Globus pallidus (tissue), 1 donor: ENCODE measurements around the gene ATP7B.
"Not testable (repeated sequence)": the region's sequence is repeated elsewhere in the genome, so short reads cannot be mapped to it uniquely, and the experiment has no call there.

Experiments
- DNase-seq: peaks from one replicate; pipeline ENCODE4 v3.0.0-alpha.2; 2015; ENCODE audit warnings: low spot score

ATP7B gene

DNA sequence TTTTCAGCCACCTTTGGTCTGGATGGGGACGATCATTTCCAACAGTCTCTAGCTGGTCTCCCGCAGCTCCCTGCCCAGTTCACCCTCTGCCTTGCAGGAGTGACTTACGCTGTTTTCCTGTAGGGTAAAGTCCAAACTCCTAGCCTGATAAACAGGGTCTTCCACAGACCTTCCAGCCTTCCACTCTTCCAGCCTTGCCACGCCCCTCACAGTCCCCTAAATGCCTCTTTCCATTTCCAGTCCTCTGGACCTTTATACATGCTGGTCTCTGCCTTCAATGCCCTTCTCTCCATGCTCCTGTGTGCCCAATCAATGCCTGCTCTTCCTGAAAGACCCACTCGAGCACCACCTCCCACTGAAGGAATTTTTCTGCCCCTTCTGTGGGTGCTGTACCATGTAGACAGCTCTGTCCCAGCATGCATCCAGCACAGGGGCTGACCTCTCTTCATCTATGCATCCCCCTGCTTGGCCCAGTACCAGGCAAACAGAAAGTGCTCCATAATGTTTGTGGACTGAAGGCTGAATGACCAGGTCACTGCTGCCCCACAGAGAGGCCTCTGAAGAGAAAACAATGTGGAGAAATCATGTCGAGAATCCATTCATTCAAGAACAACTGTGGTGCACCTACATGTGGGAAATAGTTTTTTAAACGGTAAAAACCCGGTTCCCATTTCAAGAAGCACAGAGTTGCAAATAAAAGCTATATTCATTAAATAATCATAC lies 4.6 kb downstream of the ATP7B start:
- DNase-seq, result no peak

DNA sequence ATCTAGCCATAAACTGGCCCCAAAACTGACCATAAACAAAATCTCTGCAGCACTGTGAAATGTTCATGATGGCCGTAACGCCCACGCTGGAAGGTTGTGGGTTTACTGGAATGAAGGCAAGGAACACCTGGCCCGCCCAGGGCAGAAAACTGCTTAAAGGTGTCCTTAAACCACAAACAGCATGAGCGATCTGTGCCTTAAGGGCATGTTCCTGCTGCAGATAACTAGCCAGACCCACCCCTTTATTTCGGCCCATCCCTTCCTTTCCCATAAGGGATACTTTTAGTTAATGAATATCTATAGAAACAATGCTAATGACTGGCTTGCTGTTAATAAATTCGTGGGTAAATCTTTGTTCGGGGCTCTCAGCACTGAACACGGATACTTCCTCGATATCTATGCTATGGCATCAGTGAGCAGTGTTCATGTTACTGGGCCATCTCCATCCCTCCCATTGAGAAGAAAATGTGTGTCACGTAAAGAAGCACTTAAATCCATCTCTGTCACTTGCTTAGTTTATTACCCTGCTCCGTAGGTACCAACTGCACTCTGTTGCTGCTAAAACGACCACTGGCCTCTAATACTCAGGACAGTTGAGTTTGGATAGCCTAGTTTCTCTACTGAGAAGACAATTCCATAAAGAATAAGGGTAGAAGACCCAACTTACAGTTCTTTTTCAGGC lies 5.3 kb downstream of the ATP7B start:
- DNase-seq, result no peak

DNA sequence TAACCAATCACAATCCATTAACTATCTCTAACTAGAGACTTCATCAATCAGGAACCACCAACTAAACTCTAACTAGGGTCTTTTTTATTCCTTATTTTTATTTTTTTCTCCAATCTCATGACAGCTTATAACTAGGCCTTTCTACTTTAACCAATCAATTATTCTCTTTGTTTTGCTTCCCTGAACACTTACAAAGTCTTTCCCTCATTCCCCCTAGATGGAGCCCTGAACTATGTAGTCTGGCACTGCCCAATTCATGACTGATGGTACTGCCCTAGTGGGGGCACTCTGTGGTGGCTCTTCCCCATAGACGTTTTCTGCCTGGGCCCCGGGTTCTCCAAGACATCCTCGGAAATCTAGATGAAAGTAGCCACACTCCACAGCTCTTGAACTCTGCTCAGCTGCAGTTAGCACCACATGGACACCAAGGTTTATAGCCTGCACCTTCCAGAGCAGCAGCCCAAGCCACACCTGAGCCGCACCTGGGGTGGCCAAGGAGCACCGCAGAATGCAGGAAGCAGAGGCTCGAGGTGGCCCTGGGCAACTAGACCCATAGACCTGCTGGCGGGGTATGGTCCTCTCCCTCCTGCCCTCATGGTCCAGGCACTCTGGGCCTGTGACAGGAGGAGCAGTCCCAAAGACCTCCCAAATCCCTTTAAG lies 6.6 kb downstream of the ATP7B start:
- peak; percentile 50 for DNase-seq

GRCh38 chr13:52003541-52003940 lies 7.7 kb downstream of the ATP7B start:
- DNase-seq, result no peak

DNA sequence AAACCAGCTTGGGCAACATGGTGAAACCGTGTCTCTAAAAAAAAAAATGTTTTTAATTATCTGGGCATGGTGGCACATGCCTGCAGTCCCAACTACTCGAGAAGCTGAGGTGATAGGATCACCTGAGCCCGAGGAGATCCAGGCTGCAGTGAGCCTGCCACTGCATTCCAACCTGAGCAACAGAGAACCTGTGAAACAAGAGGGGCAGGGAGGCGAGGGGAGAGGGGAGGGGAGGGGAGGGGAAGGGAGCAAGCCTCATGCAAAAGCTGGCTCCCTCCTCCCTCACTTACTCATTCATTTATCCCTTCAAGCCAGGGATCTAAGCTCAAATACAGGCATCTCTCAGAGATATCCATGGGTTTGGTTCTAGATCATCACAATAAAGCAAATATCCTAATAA lies 8.9 kb downstream of the ATP7B start:
- no peak for DNase-seq

DNA sequence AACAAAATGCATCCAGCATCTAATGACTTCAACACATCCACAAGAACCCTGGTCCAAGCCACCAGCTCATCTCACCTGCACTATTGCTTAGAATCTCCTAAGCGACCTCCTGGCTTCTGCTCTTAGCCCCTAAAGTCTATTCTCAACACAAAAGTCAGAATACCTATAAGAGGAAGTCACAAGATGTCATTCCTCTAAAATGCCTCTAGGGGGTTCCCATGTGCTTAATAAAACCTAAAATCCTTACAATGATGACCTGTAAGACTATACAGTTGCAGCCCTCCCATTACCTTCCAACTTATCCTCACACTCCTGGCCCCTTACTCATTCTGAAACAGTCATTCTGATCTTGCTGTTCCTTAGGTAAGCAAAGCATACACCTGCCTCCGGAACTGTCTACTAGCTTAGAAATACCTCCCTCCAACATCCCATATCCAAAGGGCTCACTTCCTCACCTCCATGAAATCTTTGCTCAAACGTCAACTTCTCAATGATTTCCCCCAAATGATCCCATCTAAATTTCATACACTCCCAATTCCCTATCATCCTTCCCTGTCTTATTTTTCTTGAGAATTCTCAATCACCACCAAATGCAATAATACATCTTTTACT lies 10.0 kb downstream of the ATP7B start:
- DNase-seq, result peak; percentile 33

DNA sequence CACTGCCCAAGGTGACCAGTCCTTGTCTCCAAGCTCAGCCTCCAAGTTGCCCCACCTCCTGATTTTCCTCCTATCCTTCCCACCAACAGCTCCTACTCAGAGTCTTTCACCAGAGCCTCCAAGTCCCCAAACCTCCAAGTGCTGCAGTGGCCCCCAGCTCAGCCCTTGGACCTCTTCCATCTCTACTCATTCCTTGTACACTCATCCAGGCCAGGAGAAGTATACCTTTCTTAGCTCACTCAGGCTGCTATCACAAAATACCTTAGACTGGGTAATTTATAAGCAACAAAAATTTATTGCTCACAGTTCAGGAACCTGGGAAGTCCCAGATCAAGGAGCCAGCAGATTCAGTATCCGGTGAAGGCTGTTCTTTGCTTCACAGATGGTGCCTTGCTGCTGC lies 11.3 kb downstream of the ATP7B start:
- DNase-seq, result no peak

DNA sequence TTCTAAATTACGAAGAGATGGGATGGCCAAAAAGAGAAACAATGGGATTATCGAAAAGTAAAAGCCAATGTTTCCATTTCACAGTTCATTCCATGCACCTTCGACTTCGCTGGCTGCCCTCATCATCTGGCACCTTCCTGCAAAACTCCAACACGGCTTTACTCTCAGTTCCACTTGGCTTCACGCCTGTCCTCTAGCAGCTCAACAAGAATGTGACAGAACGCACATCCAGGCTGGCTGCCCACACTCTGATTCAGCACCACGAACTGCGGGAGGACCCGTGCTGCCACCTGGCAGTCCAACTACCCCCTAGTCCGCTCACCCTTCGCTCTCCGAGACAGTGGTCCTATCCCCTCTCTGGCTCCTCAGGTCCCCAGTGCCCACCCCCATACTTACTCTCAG lies 11.7 kb downstream of the ATP7B start:
- DNase-seq, result no peak

- DNase-seq, result no peak
Observed at GRCh38 chr13:51998723-51999509, 12.3 kb downstream of the ATP7B start.

DNA sequence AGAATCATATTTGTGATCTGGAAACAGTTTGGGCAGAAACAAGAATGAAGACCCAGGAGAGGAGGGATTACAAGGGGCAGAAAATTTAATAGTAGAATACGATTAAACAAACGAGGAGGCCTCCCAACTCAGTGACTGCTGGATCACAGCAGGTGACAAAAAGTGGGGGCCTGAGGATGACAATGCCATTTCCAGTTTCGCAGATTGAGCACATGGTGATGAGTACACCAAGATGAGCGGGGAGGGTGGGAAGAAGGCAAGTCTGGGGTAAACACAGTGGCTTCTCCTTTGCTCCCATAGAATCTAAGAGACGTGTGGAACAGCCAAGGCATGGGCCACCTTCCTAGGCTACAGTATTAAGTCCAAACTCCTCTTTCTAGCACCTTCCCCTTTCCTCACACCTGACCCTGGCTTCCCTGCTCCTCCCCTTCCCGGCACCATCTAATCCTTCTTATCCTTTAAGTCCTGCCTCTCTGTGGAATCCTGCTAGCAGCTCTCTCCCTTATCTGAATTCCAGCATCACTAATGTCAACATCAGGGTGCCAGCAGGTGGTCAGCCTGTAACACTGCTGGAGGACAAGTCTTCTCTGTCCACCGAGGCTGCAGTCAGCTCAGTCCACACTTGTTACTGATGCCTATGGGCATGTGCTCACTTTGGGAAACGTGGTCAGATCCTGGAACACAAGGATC lies 13.5 kb downstream of the ATP7B start:
- no peak for DNase-seq

DNA sequence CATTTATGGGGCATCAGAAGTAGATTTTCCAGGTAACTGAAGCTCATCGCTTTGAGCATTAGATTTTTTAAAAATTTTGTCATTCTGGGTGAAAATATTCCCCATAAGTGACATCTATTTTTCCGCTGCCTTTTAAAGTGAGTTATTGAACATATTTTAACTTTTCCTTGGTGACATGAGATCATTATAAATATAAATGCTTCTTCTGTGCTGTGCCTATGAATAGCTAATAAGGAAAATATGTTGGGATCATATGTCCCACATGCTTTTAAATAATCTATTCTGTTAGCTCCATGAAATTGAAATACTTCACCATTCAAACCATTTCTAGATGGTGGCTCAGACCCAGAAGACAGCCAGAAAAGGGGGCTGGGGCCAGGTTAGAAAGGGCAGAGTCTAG lies 14.1 kb downstream of the ATP7B start:
- no peak for DNase-seq

GRCh38 chr13:51996641-51997040 lies 14.6 kb downstream of the ATP7B start:
- no peak for DNase-seq

DNA sequence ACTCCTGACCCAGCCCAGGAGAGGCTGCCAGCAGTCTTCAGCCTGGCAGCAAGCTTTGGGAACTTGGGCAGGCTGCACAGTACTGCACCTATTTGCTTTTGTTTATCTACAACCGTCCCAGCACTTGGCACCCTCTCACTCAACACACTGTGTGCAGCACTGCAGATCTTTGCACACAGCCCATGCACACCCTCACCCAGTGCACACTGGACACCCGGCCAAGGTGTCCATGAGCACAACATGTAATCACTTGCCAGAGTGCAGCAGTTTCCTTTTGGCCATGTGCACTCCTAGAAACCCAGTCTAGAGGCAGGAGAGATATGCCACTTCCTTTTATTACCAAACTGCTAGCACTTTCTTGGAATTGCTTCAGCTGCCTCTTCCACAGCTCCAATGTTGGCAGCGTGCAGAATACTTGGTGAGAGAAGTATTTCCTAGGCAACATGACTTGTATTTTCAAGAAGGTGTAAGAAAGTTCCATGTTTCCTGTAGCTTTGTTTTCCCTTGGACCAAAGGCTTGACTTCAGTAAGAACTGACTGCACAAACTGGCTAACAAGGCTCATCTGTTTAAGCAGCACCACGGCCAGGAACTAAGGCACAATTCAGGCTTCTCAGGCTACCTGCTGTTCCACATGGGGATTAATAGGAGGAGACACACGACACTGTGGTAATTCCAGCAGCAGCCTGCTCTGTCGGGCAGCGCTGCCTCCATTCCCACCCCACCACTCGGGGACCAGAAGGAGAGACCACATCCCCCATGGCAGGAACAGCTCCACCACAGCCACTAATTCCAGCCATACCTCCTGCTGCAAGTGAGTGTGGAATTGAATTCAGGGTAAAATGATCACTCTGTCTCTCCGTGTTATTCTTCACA lies 15.3 kb downstream of the ATP7B start:
- peak; percentile 24 for DNase-seq

DNA sequence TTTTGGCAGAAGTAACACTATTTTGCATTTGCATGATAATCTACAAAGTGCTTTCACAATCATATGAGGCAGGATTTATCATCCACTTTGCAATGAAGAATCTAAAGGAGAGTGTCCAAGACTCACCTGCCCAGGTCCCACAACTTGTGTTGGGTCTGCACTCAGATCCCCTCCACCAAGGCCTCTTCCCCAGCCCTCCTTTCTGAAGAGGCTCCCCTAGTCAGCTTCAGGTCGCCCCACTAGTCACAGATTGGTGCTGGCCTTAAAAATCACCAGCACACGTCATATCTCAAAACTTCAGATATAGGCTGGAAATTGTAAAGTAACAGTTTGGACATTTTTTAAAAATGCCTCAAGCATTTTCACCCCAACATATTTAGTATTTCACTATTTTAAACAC lies 17.5 kb downstream of the ATP7B start:
- no peak for DNase-seq

- no peak for DNase-seq
Observed at GRCh38 chr13:51988988-51989618, 22.1 kb downstream of the ATP7B start.

- DNase-seq, result not testable (repeated sequence)
Observed at GRCh38 chr13:51984904-51985303, 26.3 kb downstream of the ATP7B start.

GRCh38 chr13:51983292-51983691 lies 28.0 kb downstream of the ATP7B start:
- not testable (repeated sequence) for DNase-seq

GRCh38 chr13:51981355-51981754 lies 29.9 kb downstream of the ATP7B start:
- no peak for DNase-seq

DNA sequence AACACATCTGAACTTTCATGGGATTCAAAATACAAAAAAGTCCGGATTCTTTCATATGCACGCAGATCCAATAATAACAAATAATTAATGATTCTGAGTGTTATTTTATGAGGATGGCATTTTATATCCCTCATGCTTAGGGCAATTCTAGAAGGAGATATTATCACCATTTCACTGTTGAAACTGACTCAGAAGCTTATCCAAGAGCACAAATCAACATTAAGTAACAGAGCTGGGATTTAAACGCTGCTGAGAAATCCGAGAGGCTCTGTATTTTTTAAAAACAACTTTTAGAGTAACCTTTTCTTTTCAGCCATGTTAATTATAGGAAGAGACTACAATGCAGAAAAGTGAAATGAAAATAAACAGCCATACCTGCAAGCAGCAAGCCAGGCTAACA lies 30.3 kb downstream of the ATP7B start:
- DNase-seq, result no peak
